Measurements from ENCODE around the gene LIPC. TPM values are rescaled to one million over a fixed set of nuclear protein-coding genes. Genes with fewer than 3 reads are reported as not detected.

LIPC gene
- total RNA-seq, 6 experiments from 2014 or later = 31.1 to 213 (median 86.1) TPM

DNA sequence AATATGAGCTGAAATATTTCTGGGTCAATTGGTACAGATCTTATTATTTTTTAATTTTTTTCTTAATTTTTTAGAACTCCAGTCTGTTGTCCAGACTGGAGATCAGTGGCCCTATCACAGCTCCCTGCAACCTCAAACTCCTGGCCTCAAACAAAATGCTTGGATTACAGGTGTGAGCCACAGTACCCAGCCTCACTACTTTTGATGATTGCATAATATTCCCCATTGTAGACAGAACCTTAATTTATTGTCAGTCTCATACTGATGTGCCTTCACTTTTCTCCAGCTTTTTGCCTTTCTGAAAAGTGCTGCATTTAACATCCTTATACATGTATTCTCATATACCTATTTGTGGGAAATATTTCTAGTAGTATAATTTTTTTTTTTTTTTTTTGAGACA, 144.9 kb downstream of the LIPC start:
- no peak for ATAC-seq
- H3K9me3 ChIP-seq = no peaks in the 10 kb centered on the region
- TF ChIP-seq, protein P1, sequence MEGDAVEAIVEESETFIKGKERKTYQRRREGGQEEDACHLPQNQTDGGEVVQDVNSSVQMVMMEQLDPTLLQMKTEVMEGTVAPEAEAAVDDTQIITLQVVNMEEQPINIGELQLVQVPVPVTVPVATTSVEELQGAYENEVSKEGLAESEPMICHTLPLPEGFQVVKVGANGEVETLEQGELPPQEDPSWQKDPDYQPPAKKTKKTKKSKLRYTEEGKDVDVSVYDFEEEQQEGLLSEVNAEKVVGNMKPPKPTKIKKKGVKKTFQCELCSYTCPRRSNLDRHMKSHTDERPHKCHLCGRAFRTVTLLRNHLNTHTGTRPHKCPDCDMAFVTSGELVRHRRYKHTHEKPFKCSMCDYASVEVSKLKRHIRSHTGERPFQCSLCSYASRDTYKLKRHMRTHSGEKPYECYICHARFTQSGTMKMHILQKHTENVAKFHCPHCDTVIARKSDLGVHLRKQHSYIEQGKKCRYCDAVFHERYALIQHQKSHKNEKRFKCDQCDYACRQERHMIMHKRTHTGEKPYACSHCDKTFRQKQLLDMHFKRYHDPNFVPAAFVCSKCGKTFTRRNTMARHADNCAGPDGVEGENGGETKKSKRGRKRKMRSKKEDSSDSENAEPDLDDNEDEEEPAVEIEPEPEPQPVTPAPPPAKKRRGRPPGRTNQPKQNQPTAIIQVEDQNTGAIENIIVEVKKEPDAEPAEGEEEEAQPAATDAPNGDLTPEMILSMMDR (IDR thresholded peaks at IDR 0.05) = no peak
- H3K27ac ChIP-seq = no peak overlapping the region
- no peak for DNase-seq
- peaks cover 0 to 24% (median 2%) of the 10 kb centered on the region in 4 donors for H3K4me1 ChIP-seq
- intact Hi-C loops (cut with DNase I) = loop anchor here in 1 of 2 donors (10.0 kb wide), 1 partner anchor 178 kb away; no protein-coding TSS in a partner anchor
- no peak overlapping the region for H3K4me3 ChIP-seq
- H3K36me3 ChIP-seq = no peaks in the 10 kb centered on the region
- no peaks in the 10 kb centered on the region for H3K27me3 ChIP-seq

DNA sequence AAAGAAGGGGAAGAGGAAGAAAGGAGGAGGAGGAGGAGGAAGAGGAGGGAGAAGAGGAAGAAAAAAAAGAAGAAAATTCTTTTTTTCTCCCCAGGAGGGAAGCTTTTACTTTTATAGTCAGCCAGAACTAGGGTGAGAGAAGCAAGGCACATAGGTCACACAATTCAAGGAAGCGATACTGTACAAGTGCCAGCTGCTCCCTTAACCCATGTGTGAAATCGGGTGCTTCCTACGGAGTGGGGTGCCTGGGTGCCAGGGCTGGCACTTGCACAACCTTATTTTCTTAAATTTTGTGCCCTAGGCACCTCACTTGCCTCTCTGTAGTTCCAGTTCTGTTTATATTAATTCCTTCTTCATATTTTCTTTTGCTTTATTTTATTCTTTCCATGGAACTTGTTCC, 150.4 kb downstream of the LIPC start:
- H3K4me3 ChIP-seq = no peak overlapping the region
- H3K27ac ChIP-seq = no peak overlapping the region
- 50% methylated on average over 2 of the region's 3 CpGs for WGBS (ENCODE audit: insufficient coverage, low coverage, low lambda C conversion rate, missing lambda C conversion rate)
- intact Hi-C loops (cut with DNase I) = no loop called here
- DNase-seq = no peak
- no peaks in the 10 kb centered on the region for H3K4me1 ChIP-seq
- no peaks in the 10 kb centered on the region for H3K27me3 ChIP-seq
- peak in 3 of 4 donors; percentile 30 to 45 (median 30) for ATAC-seq
- no peaks in the 10 kb centered on the region for H3K36me3 ChIP-seq
- no peaks in the 10 kb centered on the region for H3K9me3 ChIP-seq
- TF ChIP-seq, protein P1 (IDR thresholded peaks at IDR 0.05) = no peak
- TF ChIP-seq POLR2A (IDR thresholded peaks at IDR 0.05) = no peak

DNA sequence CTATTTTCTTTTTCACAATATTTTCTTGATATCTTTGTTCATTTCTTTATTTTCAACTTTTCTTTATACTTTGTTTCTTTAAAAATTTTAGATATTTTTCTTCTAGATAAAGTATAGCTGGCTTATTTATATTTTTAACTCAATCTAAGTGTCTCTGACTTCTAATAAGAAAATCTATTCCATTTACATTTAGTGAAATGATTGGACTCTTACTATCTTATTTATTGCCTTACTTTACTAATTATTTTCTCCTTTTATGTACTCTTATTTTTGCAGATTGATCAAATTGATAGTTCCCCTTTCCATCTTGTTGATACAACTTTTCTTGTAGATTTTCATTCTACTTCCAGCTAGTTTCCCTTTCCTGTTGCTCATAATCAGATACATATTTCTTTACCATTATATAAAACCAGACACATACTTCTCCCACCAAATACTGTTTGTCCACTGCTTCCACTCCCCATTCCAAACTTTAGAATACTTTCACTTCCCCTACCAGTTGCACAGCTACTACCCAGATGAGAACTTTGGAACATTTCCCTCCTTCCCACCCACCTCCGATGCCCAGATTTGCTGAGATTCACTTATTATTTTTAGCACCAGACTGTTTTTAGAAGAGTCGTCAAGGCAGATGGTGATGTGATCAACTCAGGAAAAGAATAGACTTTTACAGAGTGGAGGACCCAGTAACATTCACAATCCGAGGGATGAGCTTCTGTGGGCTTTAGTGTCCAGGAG, 151.5 kb downstream of the LIPC start:
- Histone ChIP-seq H3K36me3 (no peaks in the 10 kb centered on the region), H3K4me1 (no peaks in the 10 kb centered on the region), H3K27me3 (no peaks in the 10 kb centered on the region), H3K9me3 (no peaks in the 10 kb centered on the region), H3K4me3 (no peak overlapping the region), H3K27ac (no peak overlapping the region)
- no peak for DNase-seq
- TF ChIP-seq, protein P1 (IDR thresholded peaks at IDR 0.05) = no peak
- intact Hi-C loops (cut with DNase I) = no loop called here
- WGBS (ENCODE audit: insufficient coverage, low coverage, low lambda C conversion rate, missing lambda C conversion rate) = 63% methylated on average over 3 of the region's 3 CpGs
- ATAC-seq = peak in 2 of 4 donors; percentile 16 to 21

DNA sequence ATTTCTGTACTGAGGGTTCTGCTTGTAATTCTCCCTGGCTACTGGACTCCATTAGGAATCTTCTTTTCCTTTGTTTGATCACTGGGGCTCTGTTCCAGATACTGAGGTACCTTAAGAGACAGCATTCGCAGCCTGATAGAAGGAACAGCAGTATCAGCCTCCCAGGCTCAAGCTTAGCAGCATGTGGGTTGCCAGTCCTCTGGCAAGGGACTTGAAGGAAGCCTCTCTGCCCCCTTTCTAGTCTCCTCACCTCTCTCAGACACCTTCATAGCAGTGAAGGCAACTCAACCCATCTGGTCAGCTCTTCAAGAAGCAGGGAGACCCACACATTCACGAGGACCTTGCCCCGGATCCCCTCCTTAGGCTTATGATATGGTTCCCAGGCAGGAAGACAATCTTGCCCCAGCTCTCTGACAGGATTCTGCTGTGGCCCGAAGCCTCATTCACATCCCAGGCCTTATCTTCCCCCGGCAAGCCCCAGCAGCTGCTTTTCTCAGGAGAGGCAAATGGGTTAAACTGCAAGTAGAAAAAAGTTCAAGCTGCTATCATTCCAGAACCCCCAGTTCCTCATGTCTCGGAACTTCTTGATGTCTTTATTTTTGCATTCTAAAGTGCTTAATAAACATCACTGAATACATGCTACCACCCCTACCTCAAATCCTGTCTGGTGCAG, 153.1 kb downstream of the LIPC start:
- Histone ChIP-seq H3K4me1 (peaks cover 0 to 10% (median 3%) of the 10 kb centered on the region in 4 donors), H3K36me3 (no peaks in the 10 kb centered on the region), H3K27me3 (no peaks in the 10 kb centered on the region), H3K9me3 (no peaks in the 10 kb centered on the region), H3K27ac (no peak overlapping the region), H3K4me3 (no peak overlapping the region)
- peak in 1 of 4 donors; percentile 16 for ATAC-seq
- DNase-seq = no peak
- intact Hi-C loops (cut with DNase I) = no loop called here
- 64% methylated on average over 5 of the region's 6 CpGs for WGBS (ENCODE audit: insufficient coverage, low coverage, low lambda C conversion rate, missing lambda C conversion rate)
- TF ChIP-seq, protein P1 (IDR thresholded peaks at IDR 0.05) = no peak
- no peak for TF ChIP-seq POLR2A (IDR thresholded peaks at IDR 0.05)
